ENCODE data around the gene C3orf49.

The C3orf49 gene

GRCh38 chr3:63819151-63819398 lies at the start of gene C3orf49:
Gene C3orf49, plus strand, starts transcription at chr3:63819299. Its CDS starts 173 bp downstream, at chr3:63819472.
- DNase-seq: no peak

GRCh38 chr3:63774781-63775180 lies 44.3 kb upstream of the C3orf49 start:
- DNase-seq: no peak

DNA sequence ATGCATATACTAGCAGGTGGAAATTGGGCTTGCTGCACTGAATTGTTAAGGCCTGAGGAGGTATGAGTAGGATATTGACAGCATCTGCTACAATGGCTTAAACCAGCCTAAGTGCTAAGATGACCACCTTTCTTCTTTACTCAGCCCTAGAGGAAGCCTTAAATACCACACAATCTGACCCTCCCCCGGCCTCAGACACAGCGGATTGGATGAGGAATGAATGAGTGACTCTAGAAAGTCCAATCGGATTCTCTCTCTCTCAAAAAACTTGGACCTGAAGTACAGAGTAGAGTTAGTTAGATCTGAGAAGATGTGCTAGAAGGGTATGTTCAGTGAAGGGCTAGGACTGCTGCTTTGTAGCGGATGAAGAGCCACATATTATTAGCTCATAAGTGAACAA lies 39.9 kb upstream of the C3orf49 start:
- DNase-seq: no peak

DNA sequence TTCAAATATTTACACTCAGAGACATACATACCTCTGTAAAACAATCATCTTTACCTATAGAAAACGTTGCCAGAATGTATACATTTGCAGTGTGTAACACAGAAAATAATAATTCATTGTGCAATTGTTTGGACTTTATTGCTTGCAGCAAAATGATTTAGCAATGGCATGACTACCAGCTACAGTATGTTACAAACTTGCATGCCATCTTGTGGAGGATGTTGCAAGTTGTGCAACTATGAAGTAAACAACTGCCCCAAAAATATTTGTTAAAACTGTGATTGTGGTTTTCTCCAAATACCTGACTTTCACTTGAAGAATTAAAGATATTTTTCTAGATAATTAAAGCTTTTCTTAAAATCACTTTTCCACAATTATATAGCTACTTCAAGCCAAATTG lies 27.1 kb upstream of the C3orf49 start:
- DNase-seq: no peak

- no peak for DNase-seq
Measured at GRCh38 chr3:63795438-63795837, 23.7 kb upstream of the C3orf49 start.

GRCh38 chr3:63798544-63798943 lies 20.6 kb upstream of the C3orf49 start:
- no peak for DNase-seq

DNA sequence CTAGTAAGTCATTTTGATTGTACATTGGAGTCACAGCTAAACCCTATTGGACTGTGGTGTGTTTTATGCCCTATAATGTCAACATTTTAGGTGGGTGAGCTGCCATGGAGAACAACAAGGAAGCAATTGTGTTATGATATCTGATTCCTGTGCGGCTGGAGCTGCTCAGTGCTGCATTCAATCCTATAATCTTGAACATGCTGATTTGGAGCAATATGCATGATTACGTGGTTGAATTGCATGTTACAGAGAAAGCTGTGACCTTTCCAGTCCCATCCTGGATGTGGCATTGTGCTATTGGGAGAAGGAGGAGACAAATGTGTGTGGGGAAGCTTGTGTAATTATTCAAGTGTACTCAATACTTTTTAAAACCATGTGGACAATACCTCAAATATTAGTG lies 20.1 kb upstream of the C3orf49 start:
- no peak for DNase-seq

DNA sequence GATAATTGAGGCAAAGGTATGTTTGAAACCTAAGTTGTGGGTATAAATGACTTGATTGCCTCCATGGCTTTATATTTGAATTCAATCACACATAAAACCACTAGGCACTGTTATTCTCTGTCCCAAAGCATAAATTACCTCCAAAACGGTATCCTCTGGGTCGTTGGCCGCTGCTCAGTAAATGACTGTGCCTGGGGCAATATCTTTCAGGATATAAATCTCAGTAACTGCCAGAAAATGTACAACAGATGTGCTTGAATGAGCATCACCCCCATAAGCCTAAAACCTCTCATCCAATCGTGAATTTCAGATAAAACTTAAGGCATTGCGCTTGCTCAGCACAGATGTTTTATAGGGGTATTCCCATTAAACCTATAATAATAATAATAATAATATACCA lies 19.0 kb upstream of the C3orf49 start:
- DNase-seq: no peak

DNA sequence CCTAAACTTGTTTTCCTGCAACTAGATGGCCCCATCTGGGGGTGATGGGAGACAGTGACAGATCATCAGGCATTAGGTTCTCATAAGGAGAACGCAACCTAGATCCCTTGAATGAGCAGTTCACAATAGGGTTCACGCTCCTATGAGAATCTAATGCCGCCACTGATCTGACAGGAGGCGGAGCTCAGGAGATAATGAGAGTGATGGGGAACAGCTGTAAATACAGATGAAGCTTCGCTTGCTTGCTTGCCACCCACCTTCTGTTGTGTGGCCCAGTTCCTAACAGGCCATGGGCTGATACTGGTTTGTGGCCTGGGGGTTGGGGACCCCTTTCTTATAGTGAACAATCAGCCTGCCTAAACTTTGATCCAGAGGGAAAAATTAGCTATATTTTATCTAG lies 15.2 kb upstream of the C3orf49 start:
- no peak for DNase-seq

- DNase-seq: no peak
Measured at GRCh38 chr3:63807961-63808565, 11.0 kb upstream of the C3orf49 start.

- DNase-seq: no peak
Measured at GRCh38 chr3:63808633-63809032, 10.5 kb upstream of the C3orf49 start.

GRCh38 chr3:63809607-63810006 lies 9.5 kb upstream of the C3orf49 start:
- DNase-seq: no peak

DNA sequence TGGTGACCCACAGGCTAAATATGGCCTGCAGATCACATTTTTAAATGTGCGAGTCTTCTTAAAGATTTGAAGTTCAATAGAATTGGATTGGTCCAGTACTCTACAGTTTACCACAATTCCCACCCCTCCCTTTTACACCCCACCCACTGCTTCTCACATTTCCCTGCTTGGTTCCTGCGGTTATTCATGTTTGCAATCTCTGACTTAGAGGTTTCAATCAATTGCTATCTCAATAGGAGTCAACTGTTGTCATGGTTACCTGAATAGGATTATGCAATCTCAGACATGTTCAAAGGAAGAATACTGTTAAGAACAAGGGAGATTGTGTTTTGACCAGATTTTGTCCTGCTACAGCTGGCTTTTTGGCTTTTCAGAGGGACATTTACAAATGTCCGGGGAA lies 4.9 kb upstream of the C3orf49 start:
- no peak for DNase-seq

DNA sequence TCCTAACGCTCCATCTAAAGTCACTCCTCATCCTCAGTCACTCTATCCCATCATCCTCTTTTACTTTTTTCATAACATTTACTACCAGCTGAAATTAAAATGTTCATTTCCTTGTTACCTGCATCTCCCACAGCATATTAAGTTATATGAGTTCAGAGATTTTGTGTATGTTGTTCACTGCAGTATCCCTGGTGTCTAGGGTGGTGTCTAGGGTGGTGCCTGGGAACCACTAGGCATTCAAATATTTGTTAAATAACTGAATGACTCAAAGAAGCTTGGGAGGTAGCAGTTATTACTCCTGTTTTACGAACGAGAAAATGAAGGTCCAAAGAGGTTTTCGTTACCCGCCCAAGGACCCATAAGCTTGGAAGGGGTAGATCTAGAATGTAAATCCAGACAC lies 1.9 kb upstream of the C3orf49 start:
- no peak for DNase-seq

GRCh38 chr3:63818282-63819150 lies 583 bp upstream of the C3orf49 start:
- peak; percentile 65 for DNase-seq

DNA sequence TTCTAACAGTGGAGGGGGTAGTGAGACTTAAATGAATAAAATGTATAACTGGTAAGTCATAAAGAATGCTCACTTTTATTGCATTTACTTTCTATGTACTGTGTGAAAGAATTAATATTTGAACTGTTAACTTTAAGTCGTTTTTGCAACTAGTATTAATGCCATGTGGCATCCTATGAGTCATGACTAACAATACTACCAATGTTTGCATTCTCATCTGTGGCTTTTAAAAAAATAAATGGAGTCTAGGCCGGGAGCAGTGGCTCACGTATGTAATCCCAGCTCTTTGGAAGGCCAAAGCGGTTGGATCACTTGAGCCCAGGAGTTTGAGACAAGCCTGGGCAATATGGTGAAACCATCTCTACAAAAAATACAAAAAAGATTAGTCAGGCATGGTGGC lies 5.2 kb downstream of the C3orf49 start:
- no peak for DNase-seq

DNA sequence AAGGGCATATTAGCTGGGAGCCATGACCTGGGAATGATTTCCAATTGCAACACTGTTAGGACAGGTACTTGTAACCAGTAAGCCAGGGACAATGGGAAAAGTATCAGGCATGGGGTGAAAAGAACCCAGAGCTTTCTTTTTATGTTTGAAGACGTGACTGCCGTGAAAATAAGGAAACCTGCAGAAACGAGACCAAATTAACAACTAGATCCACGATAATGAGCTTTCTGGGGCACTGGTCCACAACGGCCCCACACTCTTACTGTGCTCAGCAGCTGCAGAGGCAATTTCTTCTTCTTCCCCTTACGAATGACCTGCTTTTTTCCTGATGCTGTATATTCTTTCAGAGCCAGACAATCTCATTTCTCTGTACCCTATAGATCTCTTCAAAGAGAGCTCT lies 11.4 kb downstream of the C3orf49 start:
- DNase-seq: no peak

DNA sequence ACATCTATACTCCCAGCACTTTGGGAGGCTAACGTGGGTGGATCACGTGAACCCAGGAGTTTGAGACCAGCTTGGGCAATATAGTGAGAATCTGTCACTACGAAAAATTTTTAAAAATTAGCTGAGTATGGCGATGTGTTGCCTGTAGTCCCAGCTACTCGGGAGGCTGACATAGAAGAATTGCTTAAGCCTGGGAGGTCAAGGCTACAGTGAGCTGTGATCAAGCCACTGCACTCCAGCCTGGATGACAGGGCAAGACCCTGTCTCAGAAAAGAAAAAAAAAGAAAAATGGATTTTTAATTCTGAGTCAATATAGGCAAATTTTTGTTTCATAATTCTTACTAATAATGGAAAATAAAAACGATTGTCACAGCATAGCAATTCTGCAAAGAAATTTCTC lies 13.3 kb downstream of the C3orf49 start:
- no peak for DNase-seq

DNA sequence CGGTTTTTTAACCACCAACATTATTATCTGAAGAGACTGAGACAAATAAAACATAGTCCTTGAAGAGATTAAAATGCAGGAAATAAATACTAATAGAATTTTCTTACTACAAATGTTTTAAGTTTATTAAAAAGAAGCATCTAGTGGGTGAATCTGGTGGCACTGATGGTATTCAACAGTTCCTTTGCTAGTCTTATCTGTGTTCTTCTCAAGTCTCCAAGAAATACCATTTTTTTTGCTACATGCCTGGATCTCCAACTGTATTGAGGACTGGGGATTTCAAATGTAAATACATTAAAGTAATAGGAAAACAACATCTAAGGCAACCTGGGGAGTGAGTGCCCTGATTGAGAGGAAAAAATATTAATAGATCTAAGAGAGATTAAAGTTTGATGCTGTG lies 22.6 kb downstream of the C3orf49 start:
- DNase-seq: no peak

- DNase-seq: no peak
Measured at GRCh38 chr3:63842127-63842526, 23.0 kb downstream of the C3orf49 start.

DNA sequence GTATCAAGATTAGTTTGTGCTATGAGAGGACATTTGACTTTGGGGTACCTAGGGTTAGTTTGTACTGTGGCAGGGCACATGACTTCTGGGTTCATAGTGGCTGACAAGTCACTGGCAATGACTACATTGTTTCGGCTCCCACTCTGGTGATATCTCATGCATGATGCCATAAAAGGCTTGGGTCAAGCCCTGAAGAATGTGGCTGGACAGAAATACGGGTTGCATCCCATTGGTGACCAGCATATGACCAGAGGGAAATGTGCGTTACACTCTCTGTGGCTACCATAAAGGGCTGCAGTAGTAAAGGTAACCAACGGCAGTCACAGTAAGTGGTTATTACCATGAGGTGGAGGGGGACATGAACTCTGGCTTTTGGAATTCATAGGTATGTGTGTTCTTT lies 26.1 kb downstream of the C3orf49 start:
- no peak for DNase-seq

- DNase-seq: no peak
Measured at GRCh38 chr3:63847718-63848450, 28.8 kb downstream of the C3orf49 start.

DNA sequence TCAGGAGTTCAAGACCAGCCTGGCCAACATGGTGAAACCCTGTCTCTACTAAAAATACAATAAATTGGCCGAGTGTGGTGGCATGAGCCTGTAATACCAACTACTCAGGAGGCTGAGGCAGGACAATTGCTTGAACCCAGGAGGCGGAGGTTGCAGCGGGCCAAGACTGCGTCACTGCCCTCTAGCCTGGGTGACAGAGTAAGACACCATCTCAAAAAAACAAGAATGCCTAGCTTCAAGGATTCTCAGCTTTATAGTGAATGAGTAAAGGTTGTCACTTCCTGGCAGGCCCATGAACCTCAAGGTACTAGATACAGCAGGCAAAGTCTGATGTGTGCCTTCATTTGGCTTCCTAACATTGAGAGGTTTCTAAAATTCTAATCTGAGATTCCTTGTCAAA lies 30.1 kb downstream of the C3orf49 start:
- DNase-seq: no peak

GRCh38 chr3:63851287-63851686 lies 32.2 kb downstream of the C3orf49 start:
- no peak for DNase-seq
